Central memory CD8-positive, alpha-beta T cell (primary cell): ENCODE results near the gene OTX1.

ENCODE experiments used
- ATAC-seq: fragments of 150-1000 bp; cut with Tn5 transposase; replicated peaks from 2 replicates; pipeline ENCODE4 v1.10.0; 2022; ENCODE audit warnings: mild to moderate bottlenecking, moderate FRiP score, moderate number of reproducible peaks; ENCODE audit not compliant: poor library complexity, severe bottlenecking; ENCODE audit errors: extremely low read depth
- DNase-seq, 2 donors: peaks; one replicate each; pipeline ENCODE4 v3.0.0; 2021; ENCODE audit warnings: low spot score in 2 of 2
- H3K27ac Mint-ChIP-seq: one replicate; pipeline ENCODE4 v1.8.0; 2022; ENCODE audit warnings: low read depth, mild to moderate bottlenecking, moderate library complexity, mixed read lengths
- H3K27me3 Mint-ChIP-seq: one replicate; pipeline ENCODE4 v1.8.0; 2022; ENCODE audit warnings: mixed read lengths
- H3K36me3 Mint-ChIP-seq: one replicate; pipeline ENCODE4 v1.8.0; 2022; ENCODE audit warnings: mild to moderate bottlenecking, moderate library complexity, mixed read lengths; ENCODE audit not compliant: insufficient read depth
- H3K4me1 Mint-ChIP-seq: one replicate; pipeline ENCODE4 v1.8.0; 2022; ENCODE audit warnings: mixed read lengths
- H3K4me3 Mint-ChIP-seq: one replicate; pipeline ENCODE4 v1.8.0; 2022; ENCODE audit warnings: mild to moderate bottlenecking, moderate library complexity, mixed read lengths
- H3K9me3 Mint-ChIP-seq: one replicate; pipeline ENCODE4 v1.8.0; 2022; ENCODE audit warnings: mixed read lengths

Gene OTX1

GRCh38 chr2:63029058-63029457, 21.6 kb upstream of the OTX1 start:
- ATAC-seq (no peak), DNase-seq (no peak)
- H3K4me1 Mint-ChIP-seq = no peaks in the 10 kb centered on the region
- H3K27me3 Mint-ChIP-seq = no peaks in the 10 kb centered on the region
- no peak overlapping the region for H3K4me3 Mint-ChIP-seq
- no peak overlapping the region for H3K27ac Mint-ChIP-seq
- H3K36me3 Mint-ChIP-seq = no peaks in the 10 kb centered on the region
- no peaks in the 10 kb centered on the region for H3K9me3 Mint-ChIP-seq

- Mint-ChIP-seq H3K4me3 (no peak overlapping the region), H3K27ac (no peak overlapping the region), H3K27me3 (no peaks in the 10 kb centered on the region), H3K4me1 (no peaks in the 10 kb centered on the region), H3K9me3 (no peaks in the 10 kb centered on the region), H3K36me3 (no peaks in the 10 kb centered on the region)
- DNase-seq = no peak
- ATAC-seq = no peak
Observed at GRCh38 chr2:63034526-63034925, 16.1 kb upstream of the OTX1 start.

- Mint-ChIP-seq H3K4me3 (no peak overlapping the region), H3K27me3 (no peaks in the 10 kb centered on the region), H3K27ac (no peak overlapping the region), H3K4me1 (no peaks in the 10 kb centered on the region), H3K9me3 (no peaks in the 10 kb centered on the region), H3K36me3 (no peaks in the 10 kb centered on the region)
- ATAC-seq (no peak), DNase-seq (no peak)
Observed at GRCh38 chr2:63035169-63035568, 15.5 kb upstream of the OTX1 start.

GRCh38 chr2:63035660-63036059, 15.0 kb upstream of the OTX1 start:
- ATAC-seq (no peak), DNase-seq (no peak)
- H3K4me3 Mint-ChIP-seq = no peak overlapping the region
- H3K4me1 Mint-ChIP-seq = no peaks in the 10 kb centered on the region
- H3K36me3 Mint-ChIP-seq = no peaks in the 10 kb centered on the region
- no peaks in the 10 kb centered on the region for H3K9me3 Mint-ChIP-seq
- H3K27ac Mint-ChIP-seq = no peak overlapping the region
- no peaks in the 10 kb centered on the region for H3K27me3 Mint-ChIP-seq

- no peak overlapping the region for H3K4me3 Mint-ChIP-seq
- no peaks in the 10 kb centered on the region for H3K9me3 Mint-ChIP-seq
- H3K27ac Mint-ChIP-seq = no peak overlapping the region
- H3K36me3 Mint-ChIP-seq = no peaks in the 10 kb centered on the region
- no peaks in the 10 kb centered on the region for H3K27me3 Mint-ChIP-seq
- DNase-seq = no peak
- H3K4me1 Mint-ChIP-seq = no peaks in the 10 kb centered on the region
- no peak for ATAC-seq
Observed at GRCh38 chr2:63038034-63038433, 12.6 kb upstream of the OTX1 start.

- no peak for ATAC-seq
- no peak overlapping the region for H3K27ac Mint-ChIP-seq
- H3K4me1 Mint-ChIP-seq = no peaks in the 10 kb centered on the region
Observed at GRCh38 chr2:63040586-63040985, 10.0 kb upstream of the OTX1 start.

GRCh38 chr2:63041592-63041991, 9.0 kb upstream of the OTX1 start:
- Mint-ChIP-seq H3K36me3 (peaks cover 8% of the 10 kb centered on the region), H3K27ac (no peak overlapping the region), H3K9me3 (no peaks in the 10 kb centered on the region), H3K4me3 (no peak overlapping the region), H3K4me1 (no peaks in the 10 kb centered on the region), H3K27me3 (peaks cover 32% of the 10 kb centered on the region)
- DNase-seq (no peak), ATAC-seq (no peak)

More at GRCh38 chr2:63040586-63040985, 10.0 kb upstream of the OTX1 start:
- Mint-ChIP-seq H3K27me3 (peaks cover 22% of the 10 kb centered on the region), H3K36me3 (peaks cover 8% of the 10 kb centered on the region), H3K9me3 (no peaks in the 10 kb centered on the region), H3K4me3 (no peak overlapping the region)
- DNase-seq = no peak

- Mint-ChIP-seq H3K9me3 (no peaks in the 10 kb centered on the region), H3K36me3 (peaks cover 8% of the 10 kb centered on the region), H3K27me3 (peaks cover 59% of the 10 kb centered on the region), H3K27ac (no peak overlapping the region), H3K4me3 (no peak overlapping the region), H3K4me1 (peaks cover 15% of the 10 kb centered on the region)
- DNase-seq (no peak), ATAC-seq (no peak)
Observed at GRCh38 chr2:63044362-63045327, 6.0 kb upstream of the OTX1 start.

GRCh38 chr2:63046552-63046951, 4.1 kb upstream of the OTX1 start:
- Mint-ChIP-seq H3K4me1 (peaks cover 27% of the 10 kb centered on the region), H3K36me3 (peaks cover 12% of the 10 kb centered on the region), H3K4me3 (no peak overlapping the region), H3K9me3 (no peaks in the 10 kb centered on the region), H3K27ac (no peak overlapping the region), H3K27me3 (peaks cover 77% of the 10 kb centered on the region)
- DNase-seq (no peak), ATAC-seq (no peak)

GRCh38 chr2:63046961-63047320, 3.7 kb upstream of the OTX1 start:
- no peaks in the 10 kb centered on the region for H3K9me3 Mint-ChIP-seq
- H3K27me3 Mint-ChIP-seq = peaks cover 80% of the 10 kb centered on the region
- ATAC-seq (no peak), DNase-seq (no peak)
- H3K36me3 Mint-ChIP-seq = peaks cover 12% of the 10 kb centered on the region
- H3K4me1 Mint-ChIP-seq = peaks cover 27% of the 10 kb centered on the region
- no peak overlapping the region for H3K27ac Mint-ChIP-seq
- H3K4me3 Mint-ChIP-seq = no peak overlapping the region

GRCh38 chr2:63047321-63048279, 3.0 kb upstream of the OTX1 start:
- Mint-ChIP-seq H3K27ac (no peak overlapping the region), H3K4me3 (peak overlapping the region; percentile 94), H3K36me3 (peaks cover 14% of the 10 kb centered on the region), H3K9me3 (no peaks in the 10 kb centered on the region), H3K27me3 (peaks cover 86% of the 10 kb centered on the region), H3K4me1 (peaks cover 27% of the 10 kb centered on the region)
- DNase-seq (no peak), ATAC-seq (no peak)

- Mint-ChIP-seq H3K36me3 (peaks cover 13% of the 10 kb centered on the region), H3K27me3 (peaks cover 94% of the 10 kb centered on the region), H3K4me1 (peaks cover 31% of the 10 kb centered on the region), H3K27ac (no peak overlapping the region), H3K4me3 (peak overlapping the region; percentile 94), H3K9me3 (no peaks in the 10 kb centered on the region)
- DNase-seq (no peak), ATAC-seq (no peak)
Observed at GRCh38 chr2:63048367-63049171, 2.1 kb upstream of the OTX1 start.
